Ovary (tissue), 3 donors: ENCODE data around the gene YTHDF1.

Experiments
- EP300 ChIP-seq: sonication (generic); formaldehyde crosslinking; IDR thresholded peaks from one replicate; pipeline ENCODE4 v1.6.1; 2017; ENCODE audit warnings: antibody characterized with exemption
- POLR2A ChIP-seq: fragments of 450-650 bp; IDR thresholded peaks from one replicate; pipeline ENCODE4 v1.6.1; 2017; ENCODE audit warnings: antibody characterized with exemption, mild to moderate bottlenecking, moderate library complexity
- TF ChIP-seq, protein P1 (sequence below), 3 donors: fragments of 450-650 bp in 2 of 3; fragments of 200-600 bp in 1 of 3; IDR thresholded peaks; one replicate each; pipeline versions ENCODE4 v1.5.1 to v1.8.0; 2016 to 2022; ENCODE audit warnings: antibody characterized with exemption in 3 of 3, mild to moderate bottlenecking in 1 of 3
- donor health status: DM: no; HTN: no; CAD: no.

GRCh38 chr20:63181226-63181625, 34.7 kb downstream of the YTHDF1 start:
- TF ChIP-seq, protein P1, sequence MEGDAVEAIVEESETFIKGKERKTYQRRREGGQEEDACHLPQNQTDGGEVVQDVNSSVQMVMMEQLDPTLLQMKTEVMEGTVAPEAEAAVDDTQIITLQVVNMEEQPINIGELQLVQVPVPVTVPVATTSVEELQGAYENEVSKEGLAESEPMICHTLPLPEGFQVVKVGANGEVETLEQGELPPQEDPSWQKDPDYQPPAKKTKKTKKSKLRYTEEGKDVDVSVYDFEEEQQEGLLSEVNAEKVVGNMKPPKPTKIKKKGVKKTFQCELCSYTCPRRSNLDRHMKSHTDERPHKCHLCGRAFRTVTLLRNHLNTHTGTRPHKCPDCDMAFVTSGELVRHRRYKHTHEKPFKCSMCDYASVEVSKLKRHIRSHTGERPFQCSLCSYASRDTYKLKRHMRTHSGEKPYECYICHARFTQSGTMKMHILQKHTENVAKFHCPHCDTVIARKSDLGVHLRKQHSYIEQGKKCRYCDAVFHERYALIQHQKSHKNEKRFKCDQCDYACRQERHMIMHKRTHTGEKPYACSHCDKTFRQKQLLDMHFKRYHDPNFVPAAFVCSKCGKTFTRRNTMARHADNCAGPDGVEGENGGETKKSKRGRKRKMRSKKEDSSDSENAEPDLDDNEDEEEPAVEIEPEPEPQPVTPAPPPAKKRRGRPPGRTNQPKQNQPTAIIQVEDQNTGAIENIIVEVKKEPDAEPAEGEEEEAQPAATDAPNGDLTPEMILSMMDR (IDR thresholded peaks at IDR 0.05), result no peak
- no peak for TF ChIP-seq POLR2A
- TF ChIP-seq EP300, result no peak
